Measurements from ENCODE around the gene FAM3C.

- TF ChIP-seq EZH2 (IDR thresholded peaks at IDR 0.05; ENCODE audit: borderline replicate concordance, low read length) (no peak), CTCF (conservative IDR thresholded peaks at IDR 0.05 in 1 of 2, IDR thresholded peaks at IDR 0.05 in 1 of 2; ENCODE audit: extremely low read depth in 1 of 2, insufficient read depth in 1 of 2, low read depth in 1 of 2, low read length in 2 of 2) (no peak)
Measured at GRCh38 chr7:121322460-121322859, 73.6 kb downstream of the FAM3C start.

Measured in mammary epithelial cell (primary cell).